ENCODE measurements around the gene YPEL2. TPM values are rescaled to one million over a fixed set of nuclear protein-coding genes. Genes with fewer than 3 reads are reported as not detected.
A peak's percentile ranks its signal among the peaks of the same experiment; 100 is the strongest.

Gene YPEL2
- polyA plus RNA-seq, 3 donors, result 21.5 to 63.1 (median 25.1) TPM

DNA sequence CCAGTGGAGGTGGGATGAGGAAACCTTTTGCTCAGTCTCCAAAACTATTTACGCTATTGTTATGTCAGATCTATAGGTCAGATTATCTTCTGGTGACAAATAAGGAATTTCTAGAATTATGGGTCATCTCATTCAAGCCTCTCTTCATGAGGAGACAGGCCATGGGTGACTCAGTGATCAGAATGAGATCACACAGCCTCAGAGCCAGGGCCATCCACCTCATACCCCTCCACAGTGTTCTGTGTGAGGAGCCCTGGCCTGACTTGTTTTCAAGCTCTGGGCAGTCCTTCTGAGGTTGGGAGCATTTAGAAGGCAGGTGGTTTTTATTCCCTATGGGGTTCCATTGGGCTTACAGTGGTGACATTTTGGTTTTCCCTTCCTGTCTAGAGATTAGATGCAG lies 26.5 kb downstream of the YPEL2 start:
- Histone ChIP-seq H3K27ac (ENCODE audit: low read depth in 1 of 2, low read length in 2 of 2) (no peak overlapping the region), H3K9ac (ENCODE audit: insufficient read depth, low read length, poor library complexity, severe bottlenecking) (no peak overlapping the region), H3K36me3 (replicated peaks in 1 of 2; ENCODE audit: control insufficient read depth in 1 of 2, insufficient read depth in 2 of 2, low read length in 2 of 2) (peaks cover 32 to 71% of the 10 kb centered on the region in 2 donors), H3K9me3 (replicated peaks in 1 of 2; ENCODE audit: control insufficient read depth in 1 of 2, insufficient read depth in 1 of 2, low read length in 2 of 2) (no peaks in the 10 kb centered on the region), H3K79me2 (ENCODE audit: insufficient read depth, low read length) (peaks cover 91% of the 10 kb centered on the region), H2AFZ (ENCODE audit: insufficient read depth, low read depth, low read length, poor library complexity, severe bottlenecking) (no peak overlapping the region), H3K4me1 (ENCODE audit: control insufficient read depth in 1 of 2, insufficient read depth in 2 of 2, low read length in 2 of 2) (peaks cover 16 to 18% of the 10 kb centered on the region in 2 donors), H4K20me1 (ENCODE audit: insufficient read depth, low read length) (peaks cover 100% of the 10 kb centered on the region), H3K27me3 (ENCODE audit: control insufficient read depth in 2 of 2, insufficient read depth in 2 of 2, low read length in 2 of 2) (no peaks in the 10 kb centered on the region), H3K4me2 (replicated peaks; ENCODE audit: extremely low read depth, low read length, poor library complexity, severe bottlenecking) (no peak overlapping the region), H3K4me3 (replicated peaks in 1 of 3; ENCODE audit: low read depth in 2 of 3, low read length in 3 of 3) (no peak overlapping the region)
- Mint-ChIP-seq H3K27ac (peak overlapping the region in 4 of 7 donors; percentile 4 to 65 (median 42)), H3K27me3 (ENCODE audit: low read depth in 3 of 3) (no peaks in the 10 kb centered on the region), H3K4me1 (peaks cover 43% of the 10 kb centered on the region), H3K9me3 (no peaks in the 10 kb centered on the region), H3K4me3 (no peak overlapping the region), H3K36me3 (peaks cover 64 to 78% of the 10 kb centered on the region in 2 donors)
- TF ChIP-seq CTCF (IDR thresholded peaks at IDR 0.05), result no peak
- intact Hi-C loops (cut with micrococcal nuclease), result no loop called here
- no CpG with 5 or more reads among the region's 1 CpG for WGBS (ENCODE audit: insufficient coverage)
- peak in 1 of 3 donors; percentile 23 for DNase-seq

- H3K36me3 Mint-ChIP-seq, result peaks cover 47 to 65% of the 10 kb centered on the region in 2 donors
- peak overlapping the region in 1 of 2 donors; percentile 47 for H3K4me3 Mint-ChIP-seq
- peaks cover 8 to 52% of the 10 kb centered on the region in 2 donors for H3K36me3 ChIP-seq (replicated peaks in 1 of 2; ENCODE audit: control insufficient read depth in 1 of 2, insufficient read depth in 2 of 2, low read length in 2 of 2)
- H3K27ac Mint-ChIP-seq, result peak overlapping the region in 2 of 7 donors; percentile 26 to 44
- peaks cover 99% of the 10 kb centered on the region for H4K20me1 ChIP-seq (ENCODE audit: insufficient read depth, low read length)
- H3K4me2 ChIP-seq (replicated peaks; ENCODE audit: extremely low read depth, low read length, poor library complexity, severe bottlenecking), result no peak overlapping the region
- no peak overlapping the region for H3K4me3 ChIP-seq (replicated peaks in 1 of 3; ENCODE audit: low read depth in 2 of 3, low read length in 3 of 3)
- no peaks in the 10 kb centered on the region for H3K9me3 ChIP-seq (replicated peaks in 1 of 2; ENCODE audit: control insufficient read depth in 1 of 2, insufficient read depth in 1 of 2, low read length in 2 of 2)
- intact Hi-C loops (cut with micrococcal nuclease), result no loop called here
- no peak overlapping the region for H2AFZ ChIP-seq (ENCODE audit: insufficient read depth, low read depth, low read length, poor library complexity, severe bottlenecking)
- H3K4me1 Mint-ChIP-seq, result peaks cover 44% of the 10 kb centered on the region
- H3K79me2 ChIP-seq (ENCODE audit: insufficient read depth, low read length), result peaks cover 90% of the 10 kb centered on the region
- no peaks in the 10 kb centered on the region for H3K27me3 ChIP-seq (ENCODE audit: control insufficient read depth in 2 of 2, insufficient read depth in 2 of 2, low read length in 2 of 2)
- H3K4me1 ChIP-seq (ENCODE audit: control insufficient read depth in 1 of 2, insufficient read depth in 2 of 2, low read length in 2 of 2), result peaks cover 34 to 36% of the 10 kb centered on the region in 2 donors
- no peak overlapping the region for H3K9ac ChIP-seq (ENCODE audit: insufficient read depth, low read length, poor library complexity, severe bottlenecking)
- 50% methylated on average over 2 of the region's 3 CpGs for WGBS (ENCODE audit: insufficient coverage)
- TF ChIP-seq CTCF (IDR thresholded peaks at IDR 0.05), result no peak
- H3K27me3 Mint-ChIP-seq (ENCODE audit: low read depth in 3 of 3), result no peaks in the 10 kb centered on the region
- peak overlapping the region in 1 of 2 donors; percentile 40 for H3K27ac ChIP-seq (ENCODE audit: low read depth in 1 of 2, low read length in 2 of 2)
- no peaks in the 10 kb centered on the region for H3K9me3 Mint-ChIP-seq
- DNase-seq, result peak in 1 of 3 donors; percentile 54
These were observed 29.9 kb downstream of the YPEL2 start for GRCh38 chr17:59361386-59361785.

Data from CD14-positive monocyte (primary cell).